NCI-H748 (cell line): ENCODE data around the gene ZC3HAV1.
"Not testable (repeated sequence)": the region's sequence is repeated elsewhere in the genome, so short reads cannot be mapped to it uniquely, and the experiment has no call there.

Source experiments
- DNase-seq: peaks from one replicate; lab custom pipeline; 2025; ENCODE audit not compliant: unreplicated experiment; lab: John Stamatoyannopoulos, UW

Gene ZC3HAV1

DNA sequence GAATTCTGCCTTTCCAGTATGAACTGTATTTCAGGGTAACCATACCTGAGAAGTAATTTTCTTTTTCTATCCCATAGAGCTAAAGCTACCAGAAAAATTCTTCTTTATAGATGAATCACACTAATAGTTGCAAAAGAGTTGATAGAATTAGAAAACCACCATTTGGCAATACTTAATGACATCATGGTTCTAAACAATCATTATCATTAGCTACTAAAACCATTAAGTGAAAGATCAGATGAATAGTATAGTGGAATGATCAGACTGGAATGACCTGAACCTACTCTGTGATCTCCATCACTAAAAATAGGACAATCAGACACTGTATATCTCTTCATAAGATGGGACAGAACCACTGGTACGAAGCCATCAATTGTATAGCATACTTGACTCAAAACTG, 53.8 kb downstream of the ZC3HAV1 start:
- no peak for DNase-seq

GRCh38 chr7:139054656-139055055, 54.9 kb downstream of the ZC3HAV1 start:
- DNase-seq, result not testable (repeated sequence)

DNA sequence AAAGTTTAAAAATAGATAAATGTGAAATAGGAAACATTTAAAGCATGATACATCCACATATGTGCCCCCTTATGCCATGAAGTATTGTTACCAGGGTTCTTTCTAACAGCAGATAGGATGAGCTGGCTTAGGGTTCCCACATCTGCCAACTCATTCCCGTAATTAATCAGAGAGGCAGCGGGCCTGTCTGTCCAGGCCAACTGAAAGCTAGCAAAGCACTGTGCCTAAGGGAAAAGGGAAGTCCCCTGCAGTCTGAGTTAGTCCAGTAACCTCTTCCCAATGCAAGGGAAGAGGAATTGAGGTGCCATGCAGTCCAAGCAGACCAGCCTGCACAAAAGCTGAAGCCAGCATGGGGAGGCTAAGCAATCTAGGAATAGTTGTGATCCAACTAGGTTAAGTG, 55.4 kb downstream of the ZC3HAV1 start:
- DNase-seq, result no peak

DNA sequence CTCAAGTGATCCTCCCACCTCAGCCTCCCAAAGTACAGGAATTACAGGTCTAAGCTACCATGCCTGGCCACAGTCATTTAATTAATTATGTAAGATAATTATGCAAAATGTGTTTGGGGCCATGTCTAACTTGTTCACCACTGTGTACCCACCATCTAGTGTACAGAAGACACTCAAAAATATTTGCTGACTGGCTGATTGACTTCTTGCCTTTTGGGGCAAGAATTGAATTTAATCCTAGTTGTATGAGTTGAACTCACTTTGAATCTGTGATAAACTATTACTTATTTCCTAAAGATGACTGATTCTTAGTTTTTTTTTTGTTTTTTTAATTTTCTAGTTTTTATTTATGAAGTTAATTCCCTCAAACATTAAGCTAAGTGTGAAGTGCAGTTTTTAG, 57.9 kb downstream of the ZC3HAV1 start:
- DNase-seq, result no peak

DNA sequence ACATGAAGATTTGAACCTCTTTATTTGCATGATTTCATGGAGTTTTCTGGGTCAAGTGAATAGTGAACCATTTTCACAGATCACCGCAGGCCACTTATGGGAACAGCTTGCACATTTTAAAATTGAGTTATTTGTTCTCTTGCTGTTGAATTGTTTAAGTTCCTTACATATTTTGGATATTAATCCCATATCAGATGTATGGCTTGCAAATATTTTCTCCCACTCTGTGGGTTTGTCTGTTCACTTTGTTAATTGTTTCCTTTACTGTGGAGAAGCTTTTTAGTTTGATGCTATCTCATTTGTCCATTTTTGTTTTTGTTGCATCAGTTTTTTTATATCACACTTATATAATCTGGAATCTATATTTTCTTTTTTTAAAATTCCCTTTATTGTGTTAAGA, 59.6 kb downstream of the ZC3HAV1 start:
- DNase-seq, result no peak

DNA sequence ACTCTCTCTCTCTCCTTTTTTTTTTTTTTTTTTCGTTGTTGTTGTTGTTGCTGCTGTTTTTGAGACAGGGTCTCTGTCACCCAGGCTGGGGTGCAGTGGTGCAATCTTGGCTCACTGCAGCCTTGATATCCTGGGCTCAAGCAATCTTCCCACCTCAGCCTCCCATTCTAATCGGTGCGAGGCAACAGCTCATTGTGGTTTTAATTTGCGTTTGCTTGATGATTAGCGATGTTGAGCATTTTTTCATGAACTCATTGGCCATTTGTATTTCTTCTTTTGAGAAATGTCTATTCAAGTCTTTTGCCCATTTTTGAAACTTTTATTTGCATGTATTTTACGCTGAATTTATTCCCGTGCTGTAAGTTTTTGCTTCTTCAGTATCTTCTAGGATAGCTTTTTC, 60.4 kb downstream of the ZC3HAV1 start:
- no peak for DNase-seq

GRCh38 chr7:139047970-139048369, 61.5 kb downstream of the ZC3HAV1 start:
- DNase-seq, result no peak

DNA sequence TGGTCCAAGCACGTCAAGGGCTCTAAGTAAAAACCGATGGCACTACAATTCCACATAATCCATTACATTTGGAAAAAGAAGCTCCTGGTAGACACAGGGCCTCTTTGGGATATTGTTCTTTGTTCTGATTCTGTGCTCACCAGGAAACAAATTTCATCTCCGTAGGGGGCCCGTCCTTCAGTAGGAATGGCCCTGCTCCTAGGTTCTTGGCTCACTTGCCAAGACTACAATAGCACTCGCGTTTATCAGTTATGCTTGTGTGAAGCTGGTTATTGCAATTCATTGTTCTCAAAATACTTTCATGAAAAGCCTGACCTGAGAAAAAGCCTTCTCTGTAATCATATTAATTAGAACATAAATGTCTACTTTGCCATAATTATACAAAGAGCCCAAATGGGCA, 63.4 kb downstream of the ZC3HAV1 start:
- peak; percentile 81 for DNase-seq

DNA sequence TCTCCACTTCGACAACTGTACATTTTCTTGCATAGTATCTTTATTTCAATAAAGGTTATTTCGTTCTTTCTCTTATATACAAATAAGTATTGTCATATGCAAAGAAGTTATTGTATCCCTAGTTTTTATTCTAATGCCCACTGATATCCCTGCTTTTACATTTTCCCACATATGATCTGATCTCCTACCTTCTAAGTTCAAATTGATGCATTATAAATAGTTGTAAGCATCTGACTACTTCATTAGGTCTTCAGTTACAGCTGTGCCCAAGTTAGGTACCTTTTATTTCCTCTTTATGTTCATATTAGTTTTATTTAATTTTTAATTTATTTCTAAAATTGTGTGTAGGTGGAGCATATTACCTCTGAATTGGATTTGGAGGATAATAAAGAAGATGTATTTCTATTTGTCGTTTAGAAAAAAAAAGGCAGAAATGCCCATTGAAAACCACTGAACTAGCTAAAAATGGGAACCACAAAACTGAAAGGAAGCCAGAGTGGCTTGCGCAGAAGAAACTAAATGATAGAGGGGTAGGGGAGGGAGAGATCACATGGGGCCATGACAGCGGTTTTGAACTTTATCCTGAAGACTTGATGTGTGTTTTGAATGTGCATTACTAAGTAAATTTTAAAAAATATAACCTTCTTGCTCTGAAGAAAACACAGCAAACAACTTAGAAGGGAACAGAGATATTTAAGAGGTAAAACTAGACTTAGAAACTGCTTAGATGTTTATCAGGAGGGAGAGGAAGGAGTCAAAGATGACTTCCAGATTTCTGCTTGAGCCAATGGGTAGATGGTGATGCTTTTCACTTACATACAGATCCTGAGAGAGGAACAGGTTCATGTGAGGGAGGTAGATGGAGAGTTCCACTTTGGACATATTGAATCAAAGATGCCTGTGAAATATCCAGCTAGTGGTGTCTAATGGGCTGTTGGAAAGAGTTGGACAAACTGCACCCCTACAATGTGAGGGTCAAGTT, 64.4 kb downstream of the ZC3HAV1 start:
- no peak for DNase-seq

DNA sequence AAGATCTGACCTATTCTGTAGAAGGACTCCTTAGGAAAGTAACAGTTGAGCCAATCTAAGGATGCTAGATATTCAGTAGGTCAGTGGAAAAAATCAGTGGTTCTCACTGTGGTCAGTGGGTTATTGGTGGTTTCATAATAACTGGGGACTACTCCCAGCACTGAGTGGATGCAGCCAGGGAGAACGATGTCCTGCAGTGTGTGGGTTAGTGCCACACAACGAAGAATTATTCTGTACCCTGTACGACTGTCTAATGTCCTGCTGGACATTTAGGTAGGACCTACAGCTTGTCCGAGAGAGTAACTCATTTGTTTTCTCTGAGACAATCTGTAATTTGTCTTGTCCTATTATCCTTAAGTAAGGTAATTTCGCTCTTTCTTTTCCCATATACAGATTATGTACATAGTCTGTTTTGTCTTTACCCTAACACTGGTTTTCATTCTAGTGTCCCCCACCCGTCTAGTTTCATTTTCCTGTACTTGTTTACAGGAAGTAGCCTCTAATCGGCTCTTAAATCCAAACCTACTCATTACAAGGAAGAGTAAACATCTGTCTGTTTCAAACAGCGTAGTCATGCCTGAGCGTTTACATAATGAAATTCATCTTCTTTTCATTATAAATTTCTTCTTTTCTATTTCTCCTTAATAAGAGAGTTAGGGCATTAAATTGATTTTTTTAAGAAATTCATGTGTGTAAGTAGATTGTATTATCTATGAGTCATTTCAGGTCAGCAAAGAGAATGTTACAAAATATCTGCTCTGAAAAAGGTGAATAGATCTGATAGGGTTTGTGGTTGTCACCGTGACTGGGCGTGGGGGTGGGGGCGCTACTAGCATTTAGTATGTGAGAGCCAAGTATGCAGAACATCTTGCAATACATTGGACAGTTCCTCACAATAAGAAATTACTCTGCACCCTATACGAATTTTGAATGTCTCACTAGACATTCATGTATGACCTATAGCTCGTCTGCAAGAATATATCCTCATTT, 65.4 kb downstream of the ZC3HAV1 start:
- peak; percentile 92 for DNase-seq

- no peak for DNase-seq
Observed at GRCh38 chr7:139041378-139042085, 68.0 kb downstream of the ZC3HAV1 start.

- no peak for DNase-seq
Observed at GRCh38 chr7:139038691-139039090, 70.8 kb downstream of the ZC3HAV1 start.

GRCh38 chr7:139036901-139037300, 72.6 kb downstream of the ZC3HAV1 start:
- peak; percentile 31 for DNase-seq

DNA sequence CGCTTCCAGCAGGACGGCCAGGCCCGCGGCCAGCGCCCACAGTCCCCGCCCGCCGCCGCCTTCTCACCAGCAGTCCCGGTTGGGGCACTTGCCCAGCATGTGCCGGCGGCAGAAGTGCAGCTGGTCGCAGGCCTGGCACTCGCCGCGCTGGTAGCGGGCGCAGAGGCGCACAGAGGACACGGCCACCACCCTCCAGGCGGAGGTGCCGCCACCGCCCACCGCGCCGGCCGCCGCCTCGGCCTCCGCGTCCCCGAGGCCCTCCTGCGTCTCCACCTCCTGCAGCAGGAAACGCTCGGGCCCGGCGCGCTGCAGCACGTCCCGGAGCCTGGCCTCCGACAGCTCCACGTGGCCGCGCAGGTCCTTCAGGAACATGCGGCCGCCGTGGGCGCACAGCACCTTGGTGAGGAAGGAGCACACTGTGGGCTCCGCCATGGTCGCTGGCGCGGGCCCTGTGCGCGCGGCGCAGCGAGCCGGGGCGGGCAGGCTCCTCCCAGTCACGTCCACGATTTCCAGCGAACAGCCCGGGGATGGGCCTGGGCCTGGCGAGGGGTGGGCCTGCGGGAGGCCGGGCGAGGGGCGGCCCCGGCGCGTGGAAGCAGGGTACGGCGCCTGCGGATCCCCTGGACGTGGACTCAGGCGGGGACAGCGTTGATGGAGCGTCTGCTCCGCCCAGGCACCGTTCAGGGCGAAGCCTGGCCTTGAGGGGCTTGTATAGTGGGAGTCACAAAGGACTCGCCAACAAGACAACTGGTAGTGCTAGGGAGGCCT, 73.8 kb downstream of the ZC3HAV1 start, which contains the start of gene ZC3HAV1L:
Gene ZC3HAV1L (minus strand): TSS at position 457 of the 768 bp plus-strand sequence. CDS start 25 bp downstream, at position 432.
- DNase-seq, result peak; percentile 91

GRCh38 chr7:139034855-139035585, 74.5 kb downstream of the ZC3HAV1 start:
- peak; percentile 75 for DNase-seq

DNA sequence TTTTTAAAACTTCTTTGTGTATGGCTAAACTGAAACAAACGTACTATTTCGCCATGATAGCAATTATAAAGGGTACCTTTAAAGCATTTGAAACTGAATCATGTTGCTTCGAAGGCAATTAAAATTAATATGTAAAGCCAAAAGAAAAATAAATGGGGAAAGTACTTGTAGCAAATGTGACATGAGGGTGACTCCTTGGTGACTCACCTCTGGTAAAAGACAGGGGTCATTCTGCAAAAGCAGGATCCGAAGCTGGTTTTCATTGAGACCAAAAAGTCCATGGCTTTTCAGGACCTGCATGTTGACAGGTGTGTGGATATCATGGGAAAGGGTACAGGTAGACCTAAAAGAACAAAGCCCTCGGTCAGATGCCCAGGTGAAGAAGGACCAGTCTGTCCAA, 75.2 kb downstream of the ZC3HAV1 start:
- DNase-seq, result no peak

DNA sequence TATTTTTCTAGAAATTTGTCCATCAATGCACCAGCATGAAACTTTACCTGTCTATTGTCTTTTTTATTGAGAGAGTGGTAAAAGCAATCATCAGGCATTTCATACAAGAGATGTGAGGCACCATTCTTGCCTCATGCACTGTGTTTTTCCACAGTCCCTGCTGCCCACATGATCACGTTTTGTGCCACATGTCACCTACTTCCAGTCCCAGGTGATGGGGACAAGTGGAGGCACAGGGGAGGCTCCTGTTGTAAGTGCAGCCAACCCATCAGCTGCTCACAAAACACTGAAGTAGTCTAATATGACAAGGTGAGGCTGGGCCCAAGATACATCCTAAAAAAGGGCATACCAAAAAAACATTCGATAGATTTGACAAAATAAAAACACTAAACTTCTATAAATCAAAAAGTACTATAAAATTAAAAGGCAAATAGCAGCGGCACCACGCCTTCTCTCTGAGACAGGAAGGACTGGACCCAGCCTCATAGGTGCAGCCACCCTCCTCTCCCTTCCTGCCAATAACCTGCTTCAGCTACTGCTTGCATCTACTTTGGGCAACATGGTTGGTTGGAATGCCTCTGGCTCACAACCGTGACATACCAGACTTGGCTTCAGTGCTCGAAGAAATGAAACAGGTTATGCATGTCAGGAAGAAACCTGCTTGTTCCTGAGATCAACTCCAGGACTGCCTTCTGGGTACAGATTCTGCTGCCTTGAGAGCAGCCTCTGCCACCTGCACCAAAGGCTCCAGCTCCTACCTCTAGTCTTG, 76.0 kb downstream of the ZC3HAV1 start:
- DNase-seq, result peak; percentile 20

DNA sequence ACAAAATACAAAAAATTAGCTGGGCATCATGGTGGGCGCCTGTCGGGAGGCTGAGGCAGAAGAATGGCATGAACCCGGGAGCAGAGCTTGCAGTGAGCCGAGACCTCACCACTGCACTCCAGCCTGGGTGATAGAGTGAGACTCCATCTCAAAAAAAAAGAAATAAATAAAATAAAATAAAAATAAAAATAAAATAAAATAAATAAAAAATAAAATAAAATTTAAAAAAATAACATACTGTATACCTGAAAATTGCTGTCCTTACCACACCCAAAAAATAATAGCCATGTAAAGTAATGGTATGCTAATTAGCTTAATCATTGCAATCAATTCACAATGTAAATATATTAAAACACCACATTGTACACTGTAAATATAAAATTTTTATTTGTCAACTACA, 77.0 kb downstream of the ZC3HAV1 start:
- DNase-seq, result no peak

DNA sequence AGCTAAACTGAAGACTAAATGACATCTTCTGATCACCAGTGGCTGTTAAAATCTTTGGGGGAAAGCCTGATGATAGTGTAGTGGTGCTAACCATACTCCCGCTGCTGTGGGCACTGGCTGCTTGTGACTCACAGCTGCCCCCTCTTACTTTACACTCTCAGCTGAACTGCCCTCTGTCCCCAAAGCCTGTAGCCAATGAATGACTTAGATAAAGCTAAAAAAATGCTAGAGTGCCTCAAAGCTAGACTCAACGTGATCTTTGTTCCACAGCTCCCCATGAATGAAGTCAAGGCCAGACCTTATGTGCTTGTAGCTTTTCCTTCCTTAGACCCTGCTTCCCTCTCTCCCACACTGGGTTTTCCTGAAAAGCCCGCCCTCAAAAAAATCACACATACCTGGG, 80.2 kb downstream of the ZC3HAV1 start:
- no peak for DNase-seq
